Body of pancreas (tissue), 4 donors: Measurements from ENCODE around the gene HDAC7. TPM values are rescaled to one million over a fixed set of nuclear protein-coding genes. Genes with fewer than 3 reads are reported as not detected.

Experiments
- ATAC-seq: fragments of 150-250 bp; one replicate; pipeline ENCODE4 v1.9.1; 2016
- DNase-seq, 4 donors: peaks; one replicate each; pipeline ENCODE4 v3.0.0-alpha.2; 2019
- H3K27ac ChIP-seq, 4 donors: fragments of 200-600 bp; sonication (generic); 1 replicate in 3 of 4; 2 replicates in 1 of 4; pipeline versions ENCODE4 v1.5.1 to v1.6.1; 2016 to 2019; ENCODE audit warnings: mild to moderate bottlenecking in 1 of 4, mixed read lengths in 1 of 4, moderate library complexity in 1 of 4
- H3K27me3 ChIP-seq, 2 donors: fragments of 200-600 bp; sonication (generic); one replicate each; pipeline ENCODE4 v1.6.0; 2016; ENCODE audit warnings: mild to moderate bottlenecking in 1 of 2
- H3K36me3 ChIP-seq, 2 donors: fragments of 200-600 bp; sonication (generic); replicated peaks in 1 of 2; 2 replicates each; pipeline ENCODE4 v1.5.1; 2016; ENCODE audit warnings: low read depth in 2 of 2; ENCODE audit not compliant: insufficient read depth in 1 of 2
- H3K4me1 ChIP-seq: fragments of 200-600 bp; sonication (generic); one replicate; pipeline ENCODE4 v1.6.0; 2016
- H3K4me3 ChIP-seq, 2 donors: fragments of 200-600 bp; sonication (generic); 1 replicate in 1 of 2; 2 replicates in 1 of 2; pipeline ENCODE4 v1.5.1; 2016 to 2019
- H3K9me3 ChIP-seq, 3 donors: fragments of 200-600 bp; sonication (generic); 1 replicate in 2 of 3; 2 replicates in 1 of 3; pipeline ENCODE4 v1.5.1; 2016
- POLR2A ChIP-seq, 3 donors: fragments of 450-650 bp; IDR thresholded peaks; one replicate each; pipeline ENCODE4 v1.6.1; 2016; ENCODE audit warnings: antibody characterized with exemption in 3 of 3, mild to moderate bottlenecking in 2 of 3
- WGBS, 2 donors: methylation state at CpG; one replicate each; pipeline ENCODE4 v1.1.5; 2017; 5-methylcytosine and 5-hydroxymethylcytosine counted together
- intact Hi-C: fragments of 100-400 bp; cut with DNase I; formaldehyde crosslinking; loops from one replicate; pipeline ENCODE4 v1.15.1; 2023
- total RNA-seq, 2 donors: library from RNA; depleted of rRNA; stranded (reverse); fragments of >200 nt; gene quantifications; one replicate each; pipeline ENCODE4 v1.1.0, GENCODE V29; 2016
- TF ChIP-seq, protein P1 (sequence below), 7 experiments: fragments of 450-650 bp in 4 of 7; fragments of 200-600 bp in 3 of 7; sonication (generic) in 3 of 7; IDR thresholded peaks; one replicate each; pipeline ENCODE4 v1.5.1; 2016 to 2019; ENCODE audit warnings: antibody characterized with exemption in 7 of 7

Gene HDAC7
- total RNA-seq, 2 donors from 2014 or later: 26.2 to 26.7 TPM

DNA sequence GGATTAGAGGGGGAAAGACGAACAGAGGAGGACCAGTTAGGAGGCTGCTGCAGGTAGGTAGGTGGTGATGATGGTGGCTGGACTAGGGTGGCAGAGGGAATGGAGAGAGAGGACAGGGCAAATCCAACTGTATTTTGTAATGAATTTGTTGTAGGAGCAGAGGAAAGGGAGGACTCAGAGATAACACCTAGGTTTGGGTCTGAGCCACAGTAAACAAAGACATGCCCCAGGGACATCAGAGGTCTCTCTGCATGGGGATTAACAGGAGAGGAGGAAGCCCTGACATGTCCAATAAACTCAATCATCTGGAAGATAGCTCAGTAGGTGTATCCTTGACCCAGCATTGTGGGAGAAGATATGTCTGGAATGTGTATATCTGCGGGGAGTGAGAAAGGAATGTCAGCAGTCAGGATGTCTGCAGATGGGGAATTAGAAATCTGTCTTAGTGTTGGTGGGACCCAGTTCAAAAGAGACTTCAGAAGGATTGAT, 51.3 kb downstream of the HDAC7 start:
- no peaks in the 10 kb centered on the region for H3K27me3 ChIP-seq
- WGBS, 2 donors: 35 to 41% methylated on average over 2 of the region's 2 CpGs
- H3K27ac ChIP-seq: no peak overlapping the region
- intact Hi-C loops: no loop called here
- H3K4me1 ChIP-seq: peaks cover 9% of the 10 kb centered on the region
- H3K9me3 ChIP-seq: no peaks in the 10 kb centered on the region
- DNase-seq: no peak
- no peak overlapping the region for H3K4me3 ChIP-seq
- no peaks in the 10 kb centered on the region for H3K36me3 ChIP-seq
- ATAC-seq: no peak
- TF ChIP-seq, protein P1, sequence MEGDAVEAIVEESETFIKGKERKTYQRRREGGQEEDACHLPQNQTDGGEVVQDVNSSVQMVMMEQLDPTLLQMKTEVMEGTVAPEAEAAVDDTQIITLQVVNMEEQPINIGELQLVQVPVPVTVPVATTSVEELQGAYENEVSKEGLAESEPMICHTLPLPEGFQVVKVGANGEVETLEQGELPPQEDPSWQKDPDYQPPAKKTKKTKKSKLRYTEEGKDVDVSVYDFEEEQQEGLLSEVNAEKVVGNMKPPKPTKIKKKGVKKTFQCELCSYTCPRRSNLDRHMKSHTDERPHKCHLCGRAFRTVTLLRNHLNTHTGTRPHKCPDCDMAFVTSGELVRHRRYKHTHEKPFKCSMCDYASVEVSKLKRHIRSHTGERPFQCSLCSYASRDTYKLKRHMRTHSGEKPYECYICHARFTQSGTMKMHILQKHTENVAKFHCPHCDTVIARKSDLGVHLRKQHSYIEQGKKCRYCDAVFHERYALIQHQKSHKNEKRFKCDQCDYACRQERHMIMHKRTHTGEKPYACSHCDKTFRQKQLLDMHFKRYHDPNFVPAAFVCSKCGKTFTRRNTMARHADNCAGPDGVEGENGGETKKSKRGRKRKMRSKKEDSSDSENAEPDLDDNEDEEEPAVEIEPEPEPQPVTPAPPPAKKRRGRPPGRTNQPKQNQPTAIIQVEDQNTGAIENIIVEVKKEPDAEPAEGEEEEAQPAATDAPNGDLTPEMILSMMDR (IDR thresholded peaks at IDR 0.05): no peak
- TF ChIP-seq POLR2A (IDR thresholded peaks at IDR 0.05): no peak

DNA sequence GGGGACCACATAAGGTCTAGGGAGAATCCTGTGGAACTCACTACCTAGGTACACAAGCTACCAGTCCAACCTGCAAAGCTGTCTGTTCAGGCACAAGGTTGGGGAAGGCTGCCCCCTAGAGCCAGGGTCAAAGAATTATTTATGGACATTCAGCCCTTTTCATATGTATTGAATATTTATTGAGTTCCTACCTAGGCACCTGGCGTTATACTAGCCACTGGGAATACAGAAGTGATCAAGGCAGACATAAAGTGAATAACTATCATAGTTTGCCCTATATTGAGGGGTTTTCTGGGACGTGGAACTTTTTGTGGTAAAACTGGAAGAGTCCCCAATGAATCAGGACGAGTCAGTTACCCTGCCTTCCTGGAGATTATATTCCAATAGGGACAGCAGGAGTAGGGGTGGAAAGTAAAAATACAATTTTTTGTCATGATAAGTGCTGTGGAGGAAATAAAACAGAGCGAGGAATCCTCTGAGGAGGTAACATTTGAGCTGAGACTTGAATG, 52.4 kb downstream of the HDAC7 start:
- Histone ChIP-seq H3K4me1 (peaks cover 8% of the 10 kb centered on the region), H3K36me3 (no peaks in the 10 kb centered on the region), H3K27me3 (no peaks in the 10 kb centered on the region), H3K9me3 (no peaks in the 10 kb centered on the region), H3K27ac (no peak overlapping the region), H3K4me3 (no peak overlapping the region)
- 27 to 34% methylated on average over 4 of the region's 4 CpGs for WGBS, 2 donors
- intact Hi-C loops: no loop called here
- ATAC-seq (peak; percentile 75), DNase-seq (peak; percentile 65 to 79 (median 73))
- TF ChIP-seq POLR2A (IDR thresholded peaks at IDR 0.05): no peak
- TF ChIP-seq, protein P1 (IDR thresholded peaks at IDR 0.05): peak; percentile 47 to 90 (median 75)

DNA sequence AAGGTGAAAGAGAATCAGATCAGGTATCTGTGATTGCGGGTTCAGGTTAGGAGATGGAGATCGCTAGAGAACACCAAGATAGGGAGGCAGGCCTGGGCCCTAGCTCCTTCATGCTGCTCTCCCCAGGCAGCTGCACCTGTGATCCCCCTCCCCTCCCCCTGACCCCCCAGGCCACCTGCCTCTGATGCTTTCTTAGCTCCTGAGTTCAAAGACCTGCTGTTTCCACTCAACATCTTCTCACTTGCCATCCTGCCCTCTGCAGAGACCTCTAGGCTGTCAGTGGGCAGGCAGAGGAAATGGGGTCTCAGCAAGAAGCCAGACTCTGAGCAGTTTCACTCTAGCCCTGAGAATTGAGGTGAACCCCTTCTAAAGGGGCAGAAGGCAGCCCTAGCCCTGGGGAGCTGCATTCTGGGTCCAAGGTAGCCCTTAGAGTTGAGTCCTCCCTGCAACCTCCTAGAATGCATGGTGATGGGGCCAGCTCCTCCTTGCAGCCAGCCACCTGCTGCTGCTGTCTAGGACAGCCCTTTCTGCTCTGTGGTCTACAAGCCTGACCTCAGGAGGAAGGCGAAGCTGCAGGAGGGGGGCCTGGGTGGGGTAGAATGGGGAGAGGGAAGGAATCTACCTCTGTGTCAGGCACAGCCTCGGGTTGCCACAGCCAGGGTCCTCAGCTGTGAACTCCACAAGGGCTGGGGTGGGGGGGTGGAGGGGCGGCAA, 53.0 kb downstream of the HDAC7 start:
- no peaks in the 10 kb centered on the region for H3K36me3 ChIP-seq
- H3K27ac ChIP-seq: no peak overlapping the region
- intact Hi-C loops: no loop called here
- no peak for TF ChIP-seq POLR2A (IDR thresholded peaks at IDR 0.05)
- TF ChIP-seq, protein P1 (IDR thresholded peaks at IDR 0.05): no peak
- DNase-seq: no peak
- H3K4me1 ChIP-seq: peaks cover 5% of the 10 kb centered on the region
- H3K4me3 ChIP-seq: no peak overlapping the region
- H3K9me3 ChIP-seq: no peaks in the 10 kb centered on the region
- 45 to 72% methylated on average over 5 of the region's 5 CpGs for WGBS, 2 donors
- no peaks in the 10 kb centered on the region for H3K27me3 ChIP-seq
- ATAC-seq: peak; percentile 10

DNA sequence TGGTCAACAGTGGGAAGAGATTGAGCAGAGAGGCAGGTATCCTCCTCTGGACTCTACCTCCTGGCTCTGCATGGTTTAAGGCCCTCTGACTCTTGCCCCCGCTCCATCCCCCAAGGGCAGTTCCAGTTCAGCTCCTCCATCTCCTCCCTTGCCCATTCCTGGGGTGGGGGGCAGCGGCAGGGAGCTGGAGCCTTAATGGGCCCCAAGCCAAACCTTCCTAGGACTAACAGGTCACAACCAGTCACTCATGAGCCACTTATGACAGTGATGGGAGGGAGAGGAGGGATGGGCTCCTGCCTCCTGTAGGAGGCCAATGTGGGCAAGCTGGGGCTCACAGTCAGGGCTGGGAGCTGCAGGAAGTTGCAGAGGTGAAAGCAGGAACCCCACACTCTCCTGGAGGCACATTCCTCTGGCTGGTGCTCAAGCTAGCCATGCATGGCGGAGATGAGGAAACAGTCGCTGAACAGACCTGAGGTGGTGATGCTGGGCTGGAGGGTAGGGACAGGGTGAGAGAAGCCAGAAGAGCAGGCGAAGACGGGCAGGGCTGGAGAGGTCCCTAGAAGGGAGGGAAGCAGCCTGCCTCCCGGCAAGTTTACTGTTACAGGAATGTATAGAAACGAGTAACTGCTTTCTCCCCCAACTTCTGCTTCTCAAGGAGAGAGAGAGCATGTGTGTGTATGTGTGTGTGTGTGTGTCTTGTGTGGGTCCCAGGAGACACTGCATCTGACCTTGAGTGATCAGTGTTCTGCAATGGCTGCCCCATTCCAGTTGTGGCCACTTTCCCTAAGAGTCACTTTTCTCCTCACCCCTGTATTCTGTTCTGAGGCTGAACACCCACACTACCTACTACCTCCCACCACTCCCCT, 56.0 kb downstream of the HDAC7 start:
- peaks cover 11% of the 10 kb centered on the region for H3K4me1 ChIP-seq
- H3K4me3 ChIP-seq: no peak overlapping the region
- no peaks in the 10 kb centered on the region for H3K36me3 ChIP-seq
- ATAC-seq: no peak
- DNase-seq: no peak
- intact Hi-C loops: no loop called here
- TF ChIP-seq POLR2A (IDR thresholded peaks at IDR 0.05): no peak
- TF ChIP-seq, protein P1 (IDR thresholded peaks at IDR 0.05): no peak
- H3K27me3 ChIP-seq: no peaks in the 10 kb centered on the region
- WGBS, 2 donors: 75 to 77% methylated on average over 7 to 8 of the region's 8 CpGs
- H3K27ac ChIP-seq: no peak overlapping the region
- no peaks in the 10 kb centered on the region for H3K9me3 ChIP-seq
